HCT116 (cell line): ENCODE results near the gene TMEM182. TPM values are rescaled to one million over a fixed set of nuclear protein-coding genes. Genes with fewer than 3 reads are reported as not detected.

ENCODE experiments used
- ATAC-seq: fragments of 200-7000 bp; cut with Tn5 transposase; 2 replicates; pipeline ENCODE4 v1.9.1; 2020; ENCODE audit warnings: mild to moderate bottlenecking, moderate library complexity
- BruUV-seq: library from RNA; stranded (reverse); fragments of 400-500 nt; replicated peaks from 2 replicates; lab custom pipeline; 2021; lab: Mats Ljungman, UMichigan
- CTCF ChIA-PET: fragments of 300-600 bp; sonication (Branson Sonifier 250); formaldehyde crosslinking; loops from one replicate; lab custom pipeline; 2021; ENCODE audit warnings: antibody characterized with exemption; lab: Charles Lee
- POLR2A ChIA-PET: fragments of 300-600, 350-600 bp; sonication (Branson Sonifier 250); formaldehyde crosslinking; loops from one replicate; lab custom pipeline; 2021; ENCODE audit warnings: antibody characterized with exemption; lab: Charles Lee
- RAD21 ChIA-PET, 2 experiments: fragments of 300-600 bp; sonication (Branson Sonifier 250); formaldehyde crosslinking; loops; one replicate each; lab custom pipeline; 2023; ENCODE audit warnings: low total read pairs in 2 of 2; ENCODE audit not compliant: uncharacterized antibody in 2 of 2, unreplicated experiment in 2 of 2, low non-redundant PET in 1 of 2; lab: Charles Lee
- DNase-seq: peaks from one replicate; pipeline ENCODE4 v3.0.0-alpha.2; 2010; ENCODE audit warnings: low read depth, low spot score
- H2AFZ ChIP-seq: fragments of 200-600 bp; shearing (Covaris generic), sonication (generic); 2 replicates; pipeline ENCODE4 v1.6.1; 2017; ENCODE audit warnings: low read depth, mixed run types, mixed read lengths, antibody characterized with exemption, low read length; ENCODE audit not compliant: poor library complexity, severe bottlenecking
- H3K27ac ChIP-seq: 2 replicates; pipeline ENCODE4 v1.5.1; 2012; ENCODE audit warnings: low read depth, low read length
- H3K27me3 ChIP-seq: fragments of 200-600 bp; sonication (generic); 2 replicates; pipeline ENCODE4 v1.6.1; 2016; ENCODE audit warnings: mixed run types, low read length, mixed read lengths; ENCODE audit not compliant: insufficient read depth
- H3K36me3 ChIP-seq, 2 experiments: fragments of 200-500 bp in 1 of 2; fragments of 200-600 bp in 1 of 2; sonication (Bioruptor generic) in 1 of 2; sonication (generic) in 1 of 2; 2 replicates each; pipeline versions ENCODE4 v1.5.1 to v1.6.1; 2014 to 2016; ENCODE audit warnings: low read length in 2 of 2, inconsistent platforms in 1 of 2, mixed read lengths in 1 of 2, mixed run types in 1 of 2; ENCODE audit not compliant: insufficient read depth in 2 of 2, control insufficient read depth in 1 of 2
- H3K4me1 ChIP-seq, 2 experiments: fragments of 200-600 bp in 1 of 2; sonication (generic) in 1 of 2; 2 replicates each; pipeline versions ENCODE4 v1.5.1 to v1.6.1; 2012 to 2017; ENCODE audit warnings: low read length in 2 of 2, inconsistent platforms in 1 of 2, mild to moderate bottlenecking in 1 of 2, mixed read lengths in 1 of 2, mixed run types in 1 of 2, moderate library complexity in 1 of 2; ENCODE audit not compliant: insufficient read depth in 2 of 2, control insufficient read depth in 1 of 2
- H3K4me2 ChIP-seq: fragments of 200-600 bp; sonication (generic); 2 replicates; pipeline ENCODE4 v1.6.1; 2017; ENCODE audit warnings: mixed run types, low read length, mixed read lengths
- H3K4me3 ChIP-seq, 2 experiments: fragments of 200-600 bp in 1 of 2; sonication (generic) in 1 of 2; replicated peaks in 1 of 2; 2 replicates each; pipeline ENCODE4 v1.5.1; 2011 to 2016; ENCODE audit warnings: low read length in 2 of 2, control low read depth in 1 of 2, low read depth in 1 of 2, mild to moderate bottlenecking in 1 of 2, mixed read lengths in 1 of 2, mixed run types in 1 of 2
- H3K79me2 ChIP-seq: fragments of 200-600 bp; sonication (generic); 2 replicates; pipeline ENCODE4 v1.6.1; 2017; ENCODE audit warnings: mild to moderate bottlenecking, mixed run types, low read length, moderate library complexity, mixed read lengths; ENCODE audit not compliant: insufficient read depth
- H3K9ac ChIP-seq: fragments of 200-600 bp; sonication (generic); 2 replicates; pipeline ENCODE4 v1.6.1; 2016; ENCODE audit warnings: low read length, mixed read lengths
- H3K9me2 ChIP-seq: fragments of 200-600 bp; sonication (generic), shearing (Covaris generic); 2 replicates; pipeline ENCODE4 v1.6.1; 2017; ENCODE audit warnings: mixed run types, mild to moderate bottlenecking, moderate library complexity; ENCODE audit not compliant: insufficient read depth
- H3K9me3 ChIP-seq, 2 experiments: fragments of 200-500 bp in 1 of 2; fragments of 200-600 bp in 1 of 2; sonication (Bioruptor generic) in 1 of 2; sonication (generic) in 1 of 2; 2 replicates each; pipeline ENCODE4 v1.6.1; 2014 to 2017; ENCODE audit warnings: low read length in 2 of 2, mixed read lengths in 2 of 2, inconsistent platforms in 1 of 2, low read depth in 1 of 2, mild to moderate bottlenecking in 1 of 2, mixed run types in 1 of 2, moderate library complexity in 1 of 2; ENCODE audit not compliant: control insufficient read depth in 1 of 2, insufficient read depth in 1 of 2
- H4K20me1 ChIP-seq: fragments of 200-600 bp; sonication (generic), shearing (Covaris generic); 2 replicates; pipeline ENCODE4 v1.6.1; 2017; ENCODE audit warnings: mixed run types, mild to moderate bottlenecking, moderate library complexity; ENCODE audit not compliant: insufficient read depth
- CEBPB ChIP-seq: IDR thresholded peaks from 2 replicates; pipeline ENCODE4 v1.6.1; 2012; ENCODE audit warnings: low read depth
- CTCF ChIP-seq, 3 experiments: fragments of 200-600 bp in 1 of 3; sonication (generic) in 1 of 3; IDR thresholded peaks in 2 of 3; conservative IDR thresholded peaks in 1 of 3; 2 replicates each; pipeline ENCODE4 v1.5.1; 2012 to 2017; ENCODE audit warnings: low read depth in 2 of 3, low read length in 2 of 3, antibody characterized with exemption in 1 of 3, borderline replicate concordance in 1 of 3, control low read depth in 1 of 3, mild to moderate bottlenecking in 1 of 3, mixed read lengths in 1 of 3, mixed run types in 1 of 3, moderate library complexity in 1 of 3; ENCODE audit not compliant: insufficient read depth in 1 of 3
- EGR1 ChIP-seq: IDR thresholded peaks from 2 replicates; pipeline ENCODE4 v1.6.1; 2012; ENCODE audit warnings: low read depth
- ELF1 ChIP-seq: IDR thresholded peaks from 2 replicates; pipeline ENCODE4 v1.6.1; 2012; ENCODE audit warnings: low read depth, borderline replicate concordance
- EZH2 ChIP-seq: fragments of 200-600 bp; sonication (generic); IDR thresholded peaks from 2 replicates; pipeline ENCODE4 v1.6.1; 2017; ENCODE audit warnings: antibody characterized with exemption, mixed run types
- EZH2phosphoT487 ChIP-seq: fragments of 200-600 bp; IDR thresholded peaks from 2 replicates; pipeline ENCODE4 v1.6.1; 2018; ENCODE audit warnings: antibody characterized with exemption, borderline replicate concordance
- FOSL1 ChIP-seq: IDR thresholded peaks from 2 replicates; pipeline ENCODE4 v1.6.1; 2012; ENCODE audit warnings: low read depth
- JUND ChIP-seq: IDR thresholded peaks from 2 replicates; pipeline ENCODE4 v1.6.1; 2012
- MAX ChIP-seq: IDR thresholded peaks from 2 replicates; pipeline ENCODE4 v1.6.1; 2012
- POLR2A ChIP-seq: IDR thresholded peaks from 2 replicates; pipeline ENCODE4 v1.7.0; 2011; ENCODE audit warnings: borderline replicate concordance; ENCODE audit not compliant: insufficient read depth, insufficient read length; ENCODE audit errors: extremely low read depth
- POLR2AphosphoS5 ChIP-seq: IDR thresholded peaks from 2 replicates; pipeline ENCODE4 v1.6.1; 2011; ENCODE audit warnings: mild to moderate bottlenecking, low read depth, low read length, moderate library complexity
- RAD21 ChIP-seq: IDR thresholded peaks from 2 replicates; pipeline ENCODE4 v1.6.1; 2012; ENCODE audit warnings: low read depth, mild to moderate bottlenecking
- REST ChIP-seq: IDR thresholded peaks from 2 replicates; pipeline ENCODE4 v1.6.1; 2012; ENCODE audit warnings: low read depth
- SIN3A ChIP-seq: IDR thresholded peaks from 2 replicates; pipeline ENCODE4 v1.6.1; 2012; ENCODE audit warnings: low read depth
- SP1 ChIP-seq: IDR thresholded peaks from 2 replicates; pipeline ENCODE4 v1.6.1; 2012; ENCODE audit warnings: low read depth
- SRF ChIP-seq: IDR thresholded peaks from 2 replicates; pipeline ENCODE4 v1.6.1; 2012; ENCODE audit warnings: low read depth
- TCF7L2 ChIP-seq: IDR thresholded peaks from 2 replicates; pipeline ENCODE4 v1.7.0; 2011; ENCODE audit warnings: borderline replicate concordance, inconsistent platforms; ENCODE audit not compliant: insufficient read depth, insufficient read length; ENCODE audit errors: extremely low read depth
- YY1 ChIP-seq: IDR thresholded peaks from 2 replicates; pipeline ENCODE4 v1.6.1; 2011; ENCODE audit warnings: low read length, low read depth, moderate library complexity, mild to moderate bottlenecking; ENCODE audit not compliant: insufficient replicate concordance; ENCODE audit errors: extremely low read depth
- ZFX ChIP-seq: fragments of 450-650 bp; IDR thresholded peaks from 2 replicates; pipeline ENCODE4 v1.6.1; 2017
- ZNF274 ChIP-seq: fragments of 200-500 bp; sonication (Bioruptor generic); IDR thresholded peaks from 2 replicates; pipeline ENCODE4 v1.6.1; 2014; ENCODE audit warnings: mild to moderate bottlenecking, low read depth, low read length, inconsistent platforms
- intact Hi-C: fragments of 100-400 bp; cut with micrococcal nuclease; formaldehyde crosslinking; loops from 2 replicates; pipeline ENCODE4 v1.10.0; 2022
- total RNA-seq: library from RNA; stranded (reverse); gene quantifications from one replicate; pipeline ENCODE4 v1.2.1, GENCODE V29; 2021; ENCODE audit not compliant: unreplicated experiment

Gene TMEM182
- total RNA-seq, 1 experiment from 2014 or later = 8.4 TPM

GRCh38 chr2:102803041-102803896 lies 41.4 kb downstream of the TMEM182 start:
- ChIA-PET CTCF (no interaction called here), RAD21 (no interaction called here)
- H3K27ac ChIP-seq = no peak overlapping the region

More at GRCh38 chr2:102803041-102803896, 41.4 kb downstream of the TMEM182 start:
- no peak for TF ChIP-seq ELF1
- no peak for TF ChIP-seq TCF7L2
- no peak for TF ChIP-seq EZH2phosphoT487
- no peak for TF ChIP-seq YY1
- TF ChIP-seq FOSL1 = no peak
- TF ChIP-seq CTCF (IDR thresholded peaks at IDR 0.05 in 2 of 3, conservative IDR thresholded peaks at IDR 0.05 in 1 of 3; ENCODE audit: borderline replicate concordance in 1 of 3, insufficient read depth in 1 of 3, low read depth in 2 of 3, low read length in 2 of 3) = no peak
- TF ChIP-seq CEBPB = no peak
- TF ChIP-seq SRF = no peak
- no peak for TF ChIP-seq JUND
- no peak for TF ChIP-seq SIN3A
- no peak for TF ChIP-seq EGR1
- no peak for TF ChIP-seq POLR2A
- TF ChIP-seq POLR2AphosphoS5 = no peak
- no peak for TF ChIP-seq RAD21
- no peak for TF ChIP-seq EZH2
- no peak for TF ChIP-seq SP1
- no peak for TF ChIP-seq REST
- TF ChIP-seq ZNF274 = no peak
- TF ChIP-seq MAX = no peak
- TF ChIP-seq ZFX = no peak
- no peak overlapping the region for H3K4me2 ChIP-seq
- peaks cover 9 to 18% of the 10 kb centered on the region in 2 experiments; a peak in 2 of 4 replicates for H3K9me3 ChIP-seq
- H3K9ac ChIP-seq = no peak overlapping the region
- no peaks in the 10 kb centered on the region for H3K4me1 ChIP-seq
- no peaks in the 10 kb centered on the region; a peak in 1 of 4 replicates for H3K36me3 ChIP-seq
- BruUV-seq = no TSS peak
- POLR2A ChIA-PET = no interaction called here
- no peak overlapping the region for H3K4me3 ChIP-seq
- H3K9me2 ChIP-seq = no peaks in the 10 kb centered on the region
- H3K27me3 ChIP-seq = no peaks in the 10 kb centered on the region
- intact Hi-C loops = loop anchor here (10.0 kb wide), 1 partner anchor 178 kb away; no protein-coding TSS in a partner anchor
- no peaks in the 10 kb centered on the region for H3K79me2 ChIP-seq
- no peak for ATAC-seq
- no peaks in the 10 kb centered on the region for H4K20me1 ChIP-seq
- no peak overlapping the region for H2AFZ ChIP-seq
- DNase-seq = no peak
